GM12878 (cell line): Measurements from ENCODE around the gene SLC24A3. TPM values are rescaled to one million over a fixed set of nuclear protein-coding genes. Genes with fewer than 3 reads are reported as not detected.

Experiments
- BHLHE40 ChIP-seq, 2 experiments: fragments of 450-650 bp in 1 of 2; IDR thresholded peaks; 2 replicates each; pipeline ENCODE4 v1.6.1; 2011 to 2017; ENCODE audit warnings: low read depth in 2 of 2, borderline replicate concordance in 1 of 2, improper control_type of control experiment in 1 of 2, low read length in 1 of 2, mild to moderate bottlenecking in 1 of 2
- CHD1 ChIP-seq: IDR thresholded peaks from 2 replicates; pipeline ENCODE4 v1.6.1; 2012; ENCODE audit warnings: low read depth, low read length, improper control_type of control experiment
- CREM ChIP-seq: IDR thresholded peaks from 2 replicates; pipeline ENCODE4 v1.6.1; 2014; ENCODE audit warnings: antibody characterized with exemption, low read depth
- EP300 ChIP-seq, 2 experiments: fragments of 150-350 bp in 1 of 2; IDR thresholded peaks; 2 replicates each; pipeline ENCODE4 v1.6.1; 2011 to 2012; ENCODE audit warnings: low read depth in 2 of 2, low read length in 2 of 2, borderline replicate concordance in 1 of 2, improper control_type of control experiment in 1 of 2, inconsistent platforms in 1 of 2; ENCODE audit not compliant: control insufficient read depth in 1 of 2
- ESRRA ChIP-seq: IDR thresholded peaks from 2 replicates; pipeline ENCODE4 v1.6.1; 2012; ENCODE audit warnings: mild to moderate bottlenecking, low read length, improper control_type of control experiment
- KDM1A ChIP-seq: fragments of 200-600 bp; sonication (generic); IDR thresholded peaks from 2 replicates; pipeline ENCODE4 v1.6.1; 2016; ENCODE audit warnings: borderline replicate concordance
- MEF2B ChIP-seq: fragments of 450-650 bp; IDR thresholded peaks from 2 replicates; pipeline ENCODE4 v1.6.1; 2018; ENCODE audit warnings: mild to moderate bottlenecking, moderate library complexity; ENCODE audit not compliant: partially characterized antibody, poor library complexity, severe bottlenecking
- NFIC ChIP-seq: IDR thresholded peaks from 2 replicates; pipeline ENCODE4 v1.6.1; 2012; ENCODE audit warnings: low read depth, mild to moderate bottlenecking, inconsistent platforms, low read length, moderate library complexity
- POLR2AphosphoS5 ChIP-seq: IDR thresholded peaks from 2 replicates; pipeline ENCODE4 v1.6.1; 2011; ENCODE audit warnings: mild to moderate bottlenecking, low read length, inconsistent platforms
- RB1 ChIP-seq: fragments of 450-650 bp; formaldehyde crosslinking; IDR thresholded peaks from 2 replicates; pipeline ENCODE4 v1.6.1; 2017; ENCODE audit warnings: mild to moderate bottlenecking, borderline replicate concordance
- SIX5 ChIP-seq: IDR thresholded peaks from 2 replicates; pipeline ENCODE4 v1.6.1; 2011; ENCODE audit warnings: mild to moderate bottlenecking, low read depth, low read length, moderate library complexity; ENCODE audit not compliant: severe bottlenecking
- SPI1 ChIP-seq: IDR thresholded peaks from 2 replicates; pipeline ENCODE4 v1.6.1; 2011; ENCODE audit warnings: low read depth, mild to moderate bottlenecking, low read length, moderate library complexity, borderline replicate concordance; ENCODE audit not compliant: insufficient read depth
- TCF7 ChIP-seq: IDR thresholded peaks from 2 replicates; pipeline ENCODE4 v1.6.1; 2014; ENCODE audit warnings: antibody characterized with exemption, borderline replicate concordance
- polyA plus RNA-seq, 11 experiments: library from polyadenylated mRNA; depleted of rRNA in 4 of 11; unstranded in 6 of 11; stranded (reverse) in 5 of 11; fragments of >200 nt; fragmentation: Nextera tagmentation in 4 of 11; fragmentation: Illumina TruSeq in 1 of 11; extraction: Ambion mirVana in 4 of 11; extraction: Trizol in 1 of 11; gene quantifications; 1 replicate in 1 of 11; 2 replicates in 10 of 11; pipeline versions ENCODE4 v1.2.1 to v1.2.3, GENCODE V29; 2011 to 2016; ENCODE audit warnings: inconsistent platforms in 2 of 11, missing spikeins in 2 of 11, low read depth in 1 of 11
- total RNA-seq, 4 experiments: library from RNA; depleted of rRNA in 3 of 4; stranded (reverse); fragments of >200 nt in 3 of 4; fragmentation: Illumina TruSeq in 1 of 4; extraction: Trizol in 1 of 4; gene quantifications; 2 replicates each; pipeline versions ENCODE4 v1.2.1 to v1.2.3, GENCODE V29; 2013 to 2021
- TF ChIP-seq, protein P1 (sequence below): fragments of 450-650 bp; IDR thresholded peaks from 2 replicates; pipeline ENCODE4 v1.6.1; 2017; ENCODE audit warnings: antibody characterized with exemption, mild to moderate bottlenecking, moderate library complexity
- TF ChIP-seq, protein P2 (sequence below): IDR thresholded peaks from 2 replicates; pipeline ENCODE4 v1.6.1; 2012; ENCODE audit warnings: mild to moderate bottlenecking, low read depth, low read length
- TF ChIP-seq, protein P3 (sequence below): fragments of 450-650 bp; IDR thresholded peaks from 2 replicates; pipeline ENCODE4 v1.6.1; 2017; ENCODE audit warnings: mild to moderate bottlenecking
- TF ChIP-seq, protein P4 (sequence below): fragments of 450-650 bp; IDR thresholded peaks from 2 replicates; pipeline ENCODE4 v1.6.1; 2016; ENCODE audit warnings: mild to moderate bottlenecking
- TF ChIP-seq, protein P5 (sequence below): IDR thresholded peaks from 2 replicates; pipeline ENCODE4 v1.6.1; 2011; ENCODE audit warnings: low read depth, mild to moderate bottlenecking, low read length, moderate library complexity, borderline replicate concordance; ENCODE audit errors: extremely low read depth

The SLC24A3 gene
- total and polyA plus RNA-seq, 10 of the 15 experiments (the other 5 are each of a cell fraction or from before 2014, with no cell fraction given): 0.04 TPM; not detected in 9

DNA sequence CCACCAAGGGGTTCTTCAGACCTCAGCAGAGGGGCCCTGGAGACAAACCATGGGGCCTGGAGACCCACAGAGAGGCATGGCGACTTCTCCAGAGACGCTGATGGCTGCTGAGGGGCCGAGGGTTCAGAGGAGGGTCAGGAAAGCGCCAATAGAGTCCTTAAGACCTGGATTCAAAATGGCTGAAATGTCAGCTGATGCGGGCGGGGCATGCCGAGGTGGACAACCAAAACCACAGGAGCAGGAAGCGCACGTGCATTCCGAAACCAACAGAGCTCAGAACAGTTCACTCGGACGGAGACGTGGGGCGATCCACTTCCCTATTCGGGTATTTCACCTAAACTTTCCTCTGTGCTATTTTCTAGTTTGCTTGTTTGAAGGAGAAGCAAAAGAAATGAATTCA is 445.7 kb downstream of the SLC24A3 start (continued):
- TF ChIP-seq TCF7 (no peak), POLR2AphosphoS5 (no peak), NFIC (0 out of 2 replicates have a peak, but pooled peaks have one; percentile 24), EP300 (IDR thresholded peaks at IDR 0.05; ENCODE audit: borderline replicate concordance in 1 of 2, control insufficient read depth in 1 of 2, low read depth in 2 of 2, low read length in 2 of 2) (no peak), CHD1 (no peak), KDM1A (no peak), CREM (no peak), MEF2B (no peak), ESRRA (no peak), SIX5 (no peak), BHLHE40 (IDR thresholded peaks at IDR 0.05; ENCODE audit: borderline replicate concordance in 1 of 2, low read depth in 2 of 2, low read length in 1 of 2) (peak; percentile 97 to 98), SPI1 (peak; percentile 90), RB1 (no peak)
- TF ChIP-seq, protein P1, sequence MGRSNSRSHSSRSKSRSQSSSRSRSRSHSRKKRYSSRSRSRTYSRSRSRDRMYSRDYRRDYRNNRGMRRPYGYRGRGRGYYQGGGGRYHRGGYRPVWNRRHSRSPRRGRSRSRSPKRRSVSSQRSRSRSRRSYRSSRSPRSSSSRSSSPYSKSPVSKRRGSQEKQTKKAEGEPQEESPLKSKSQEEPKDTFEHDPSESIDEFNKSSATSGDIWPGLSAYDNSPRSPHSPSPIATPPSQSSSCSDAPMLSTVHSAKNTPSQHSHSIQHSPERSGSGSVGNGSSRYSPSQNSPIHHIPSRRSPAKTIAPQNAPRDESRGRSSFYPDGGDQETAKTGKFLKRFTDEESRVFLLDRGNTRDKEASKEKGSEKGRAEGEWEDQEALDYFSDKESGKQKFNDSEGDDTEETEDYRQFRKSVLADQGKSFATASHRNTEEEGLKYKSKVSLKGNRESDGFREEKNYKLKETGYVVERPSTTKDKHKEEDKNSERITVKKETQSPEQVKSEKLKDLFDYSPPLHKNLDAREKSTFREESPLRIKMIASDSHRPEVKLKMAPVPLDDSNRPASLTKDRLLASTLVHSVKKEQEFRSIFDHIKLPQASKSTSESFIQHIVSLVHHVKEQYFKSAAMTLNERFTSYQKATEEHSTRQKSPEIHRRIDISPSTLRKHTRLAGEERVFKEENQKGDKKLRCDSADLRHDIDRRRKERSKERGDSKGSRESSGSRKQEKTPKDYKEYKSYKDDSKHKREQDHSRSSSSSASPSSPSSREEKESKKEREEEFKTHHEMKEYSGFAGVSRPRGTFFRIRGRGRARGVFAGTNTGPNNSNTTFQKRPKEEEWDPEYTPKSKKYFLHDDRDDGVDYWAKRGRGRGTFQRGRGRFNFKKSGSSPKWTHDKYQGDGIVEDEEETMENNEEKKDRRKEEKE: no peak
- TF ChIP-seq, protein P2, sequence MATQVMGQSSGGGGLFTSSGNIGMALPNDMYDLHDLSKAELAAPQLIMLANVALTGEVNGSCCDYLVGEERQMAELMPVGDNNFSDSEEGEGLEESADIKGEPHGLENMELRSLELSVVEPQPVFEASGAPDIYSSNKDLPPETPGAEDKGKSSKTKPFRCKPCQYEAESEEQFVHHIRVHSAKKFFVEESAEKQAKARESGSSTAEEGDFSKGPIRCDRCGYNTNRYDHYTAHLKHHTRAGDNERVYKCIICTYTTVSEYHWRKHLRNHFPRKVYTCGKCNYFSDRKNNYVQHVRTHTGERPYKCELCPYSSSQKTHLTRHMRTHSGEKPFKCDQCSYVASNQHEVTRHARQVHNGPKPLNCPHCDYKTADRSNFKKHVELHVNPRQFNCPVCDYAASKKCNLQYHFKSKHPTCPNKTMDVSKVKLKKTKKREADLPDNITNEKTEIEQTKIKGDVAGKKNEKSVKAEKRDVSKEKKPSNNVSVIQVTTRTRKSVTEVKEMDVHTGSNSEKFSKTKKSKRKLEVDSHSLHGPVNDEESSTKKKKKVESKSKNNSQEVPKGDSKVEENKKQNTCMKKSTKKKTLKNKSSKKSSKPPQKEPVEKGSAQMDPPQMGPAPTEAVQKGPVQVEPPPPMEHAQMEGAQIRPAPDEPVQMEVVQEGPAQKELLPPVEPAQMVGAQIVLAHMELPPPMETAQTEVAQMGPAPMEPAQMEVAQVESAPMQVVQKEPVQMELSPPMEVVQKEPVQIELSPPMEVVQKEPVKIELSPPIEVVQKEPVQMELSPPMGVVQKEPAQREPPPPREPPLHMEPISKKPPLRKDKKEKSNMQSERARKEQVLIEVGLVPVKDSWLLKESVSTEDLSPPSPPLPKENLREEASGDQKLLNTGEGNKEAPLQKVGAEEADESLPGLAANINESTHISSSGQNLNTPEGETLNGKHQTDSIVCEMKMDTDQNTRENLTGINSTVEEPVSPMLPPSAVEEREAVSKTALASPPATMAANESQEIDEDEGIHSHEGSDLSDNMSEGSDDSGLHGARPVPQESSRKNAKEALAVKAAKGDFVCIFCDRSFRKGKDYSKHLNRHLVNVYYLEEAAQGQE: no peak
- TF ChIP-seq, protein P3, sequence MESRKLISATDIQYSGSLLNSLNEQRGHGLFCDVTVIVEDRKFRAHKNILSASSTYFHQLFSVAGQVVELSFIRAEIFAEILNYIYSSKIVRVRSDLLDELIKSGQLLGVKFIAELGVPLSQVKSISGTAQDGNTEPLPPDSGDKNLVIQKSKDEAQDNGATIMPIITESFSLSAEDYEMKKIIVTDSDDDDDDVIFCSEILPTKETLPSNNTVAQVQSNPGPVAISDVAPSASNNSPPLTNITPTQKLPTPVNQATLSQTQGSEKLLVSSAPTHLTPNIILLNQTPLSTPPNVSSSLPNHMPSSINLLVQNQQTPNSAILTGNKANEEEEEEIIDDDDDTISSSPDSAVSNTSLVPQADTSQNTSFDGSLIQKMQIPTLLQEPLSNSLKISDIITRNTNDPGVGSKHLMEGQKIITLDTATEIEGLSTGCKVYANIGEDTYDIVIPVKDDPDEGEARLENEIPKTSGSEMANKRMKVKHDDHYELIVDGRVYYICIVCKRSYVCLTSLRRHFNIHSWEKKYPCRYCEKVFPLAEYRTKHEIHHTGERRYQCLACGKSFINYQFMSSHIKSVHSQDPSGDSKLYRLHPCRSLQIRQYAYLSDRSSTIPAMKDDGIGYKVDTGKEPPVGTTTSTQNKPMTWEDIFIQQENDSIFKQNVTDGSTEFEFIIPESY: no peak
- TF ChIP-seq, protein P4, sequence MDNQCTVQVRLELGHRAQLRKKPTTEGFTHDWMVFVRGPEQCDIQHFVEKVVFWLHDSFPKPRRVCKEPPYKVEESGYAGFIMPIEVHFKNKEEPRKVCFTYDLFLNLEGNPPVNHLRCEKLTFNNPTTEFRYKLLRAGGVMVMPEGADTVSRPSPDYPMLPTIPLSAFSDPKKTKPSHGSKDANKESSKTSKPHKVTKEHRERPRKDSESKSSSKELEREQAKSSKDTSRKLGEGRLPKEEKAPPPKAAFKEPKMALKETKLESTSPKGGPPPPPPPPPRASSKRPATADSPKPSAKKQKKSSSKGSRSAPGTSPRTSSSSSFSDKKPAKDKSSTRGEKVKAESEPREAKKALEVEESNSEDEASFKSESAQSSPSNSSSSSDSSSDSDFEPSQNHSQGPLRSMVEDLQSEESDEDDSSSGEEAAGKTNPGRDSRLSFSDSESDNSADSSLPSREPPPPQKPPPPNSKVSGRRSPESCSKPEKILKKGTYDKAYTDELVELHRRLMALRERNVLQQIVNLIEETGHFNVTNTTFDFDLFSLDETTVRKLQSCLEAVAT: no peak
- TF ChIP-seq, protein P5, sequence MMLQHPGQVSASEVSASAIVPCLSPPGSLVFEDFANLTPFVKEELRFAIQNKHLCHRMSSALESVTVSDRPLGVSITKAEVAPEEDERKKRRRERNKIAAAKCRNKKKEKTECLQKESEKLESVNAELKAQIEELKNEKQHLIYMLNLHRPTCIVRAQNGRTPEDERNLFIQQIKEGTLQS: no peak
